Measurements from ENCODE around the gene CALU. TPM values are rescaled to one million over a fixed set of nuclear protein-coding genes. Genes with fewer than 3 reads are reported as not detected.
A peak's percentile ranks its signal among the peaks of the same experiment; 100 is the strongest.

Gene CALU
- total RNA-seq, 1 experiment from 2014 or later = 168 TPM

GRCh38 chr7:128804484-128804883, 65.3 kb downstream of the CALU start:
- Histone ChIP-seq H4K20me1 (ENCODE audit: control insufficient read depth, insufficient read depth, insufficient read length) (no peaks in the 10 kb centered on the region), H3K4me2 (ENCODE audit: insufficient read depth, insufficient read length, low read length) (no peak overlapping the region), H3K14ac (ENCODE audit: insufficient read depth, low read length) (no peak overlapping the region; the same call in 1 of the 2 replicates), H3K4me1 (ENCODE audit: insufficient read depth, low read length) (no peaks in the 10 kb centered on the region), H2BK5ac (ENCODE audit: insufficient read length, low read length) (no peak overlapping the region), H3K23me2 (ENCODE audit: insufficient read length, low read depth, low read length, poor library complexity, severe bottlenecking) (no peaks in the 10 kb centered on the region), H4K5ac (ENCODE audit: insufficient read length, low read depth, low read length) (no peak overlapping the region), H3K27ac (ENCODE audit: insufficient read length, low read depth, low read length) (no peak overlapping the region), H3K56ac (ENCODE audit: insufficient read length, low read depth, low read length) (no peak overlapping the region), H2BK15ac (ENCODE audit: low read depth, low read length) (no peak overlapping the region), H3K9ac (ENCODE audit: extremely low read depth, insufficient read length, low read length) (no peak overlapping the region), H4K8ac (replicated peaks; ENCODE audit: insufficient read length, low read depth, low read length) (no peak overlapping the region), H3K27me3 (ENCODE audit: insufficient read depth, low read length) (no peaks in the 10 kb centered on the region), H2AK5ac (ENCODE audit: insufficient read length, low read length) (no peak overlapping the region), H3K23ac (ENCODE audit: insufficient read length, low read depth, low read length) (no peak overlapping the region), H3K79me2 (ENCODE audit: insufficient read depth, low read length) (no peaks in the 10 kb centered on the region), H3K18ac (ENCODE audit: insufficient read length, low read depth, low read length) (no peak overlapping the region), H2BK12ac (ENCODE audit: insufficient read length, low read depth, low read length) (no peak overlapping the region), H3K79me1 (ENCODE audit: insufficient read depth, low read depth, low read length, poor library complexity, severe bottlenecking) (no peaks in the 10 kb centered on the region), H3T11ph (ENCODE audit: low read length) (no peak overlapping the region), H2BK120ac (ENCODE audit: low read depth, low read length, poor library complexity, severe bottlenecking) (no peak overlapping the region), H3K4ac (ENCODE audit: low read depth, low read length) (no peak overlapping the region), H4K91ac (ENCODE audit: insufficient read length, low read depth, low read length) (no peak overlapping the region), H2AFZ (ENCODE audit: low read length) (no peak overlapping the region), H2BK20ac (ENCODE audit: low read depth, low read length, poor library complexity, severe bottlenecking) (no peak overlapping the region), H3K9me3 (ENCODE audit: control insufficient read depth, low read depth, low read length) (no peaks in the 10 kb centered on the region)
- no CpG with 5 or more reads among the region's 6 CpGs for WGBS (ENCODE audit: extremely low coverage, insufficient read length, low lambda C conversion rate)
- no peaks in the 10 kb centered on the region for H3K27me3 Mint-ChIP-seq (ENCODE audit: low read depth)
- no peak overlapping the region for H3K4me3 Mint-ChIP-seq
- no peak for DNase-seq
- H3K36me3 Mint-ChIP-seq (ENCODE audit: insufficient read depth in 1 of 3, low read depth in 3 of 3) = peaks cover 25 to 59% (median 56%) of the 10 kb centered on the region in 3 experiments; a peak in 6 of 7 replicates
- peak overlapping the region in 2 of 3 experiments; percentile 73 to 77; a peak in 4 of 7 replicates for H3K27ac Mint-ChIP-seq
- peaks cover 9 to 11% of the 10 kb centered on the region in 2 experiments for H3K4me1 Mint-ChIP-seq
- no peak for TF ChIP-seq CTCF (conservative IDR thresholded peaks at IDR 0.05)
- H3K9me3 Mint-ChIP-seq = no peaks in the 10 kb centered on the region

Data from H9 (cell line).